HG03060 (cell line): Measurements from ENCODE around the gene UBAC1.

ENCODE experiments used
- ATAC-seq: cut with Tn5 transposase; IDR thresholded peaks from one replicate; pipeline ENCODE4 v1.9.1; 2021; ENCODE audit warnings: low read depth, moderate number of reproducible peaks; ENCODE audit not compliant: unreplicated experiment

The UBAC1 gene

DNA sequence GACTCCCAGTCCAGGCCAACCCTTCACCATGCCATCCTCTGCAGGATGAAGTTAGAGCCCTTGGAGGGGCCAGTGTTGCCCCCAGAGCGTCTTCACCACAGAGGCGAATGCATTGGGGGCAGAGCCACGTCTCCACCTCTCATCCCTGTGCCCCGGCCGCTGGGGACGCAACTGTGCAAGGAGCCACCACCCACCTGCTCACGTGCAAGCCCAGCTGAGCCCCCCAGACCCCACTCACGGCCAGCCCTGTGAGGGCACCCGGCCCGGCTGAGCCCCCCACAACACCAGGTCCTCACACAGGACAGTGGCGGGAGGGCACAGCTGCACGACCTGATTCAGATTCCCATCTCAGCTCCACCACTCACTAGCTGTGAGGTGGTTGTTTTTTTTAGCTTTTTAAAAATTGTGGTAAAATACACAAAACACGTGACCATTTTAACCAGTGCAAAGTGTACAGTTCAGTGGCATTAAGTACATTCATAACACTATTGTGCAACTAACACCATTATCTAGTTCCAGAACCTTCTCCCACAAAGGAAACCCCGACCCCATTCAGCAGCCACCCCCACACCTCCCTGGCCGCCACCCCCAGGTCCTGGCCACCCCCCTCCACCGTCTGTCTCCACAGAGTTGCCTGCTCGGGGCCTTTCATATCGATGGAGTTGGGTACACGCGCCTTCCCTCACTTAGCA, 33.5 kb upstream of the UBAC1 start:
- ATAC-seq = no peak

DNA sequence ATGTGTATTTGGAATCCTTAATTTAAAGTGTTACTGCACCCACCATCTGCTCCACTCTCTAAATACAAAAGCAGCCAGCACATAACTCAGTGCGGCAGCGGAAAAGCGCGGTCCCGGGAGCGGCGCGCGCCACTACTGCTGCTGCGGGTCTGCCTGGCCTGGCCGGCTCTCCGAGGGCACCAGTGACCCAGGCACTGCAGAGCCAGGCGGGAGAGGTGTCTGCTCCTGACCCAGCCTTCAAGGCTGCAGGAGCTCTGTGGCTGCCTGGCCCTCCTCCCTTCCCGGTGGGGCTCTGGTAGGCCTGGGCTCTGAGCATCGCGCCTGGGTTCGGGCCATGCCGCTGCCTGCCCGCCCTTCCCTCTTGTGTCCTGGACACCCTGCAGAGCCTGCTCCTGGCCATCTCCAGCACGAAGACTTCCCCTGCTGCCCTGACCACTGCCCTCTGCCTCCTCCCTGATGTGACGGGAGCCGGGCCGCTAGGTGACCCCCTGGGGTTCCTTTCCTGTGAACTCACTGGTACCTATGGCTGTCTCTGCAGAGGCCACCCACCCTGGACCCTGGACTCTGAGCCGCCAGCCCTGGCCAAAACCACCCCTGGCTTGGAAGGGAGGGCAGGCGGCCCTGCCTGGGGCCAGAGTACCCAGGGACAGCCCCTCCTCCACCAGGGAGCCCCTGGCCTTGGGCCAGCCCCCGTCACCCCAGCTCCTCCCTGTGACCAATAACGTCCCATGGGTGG, 32.8 kb upstream of the UBAC1 start:
- no peak for ATAC-seq

DNA sequence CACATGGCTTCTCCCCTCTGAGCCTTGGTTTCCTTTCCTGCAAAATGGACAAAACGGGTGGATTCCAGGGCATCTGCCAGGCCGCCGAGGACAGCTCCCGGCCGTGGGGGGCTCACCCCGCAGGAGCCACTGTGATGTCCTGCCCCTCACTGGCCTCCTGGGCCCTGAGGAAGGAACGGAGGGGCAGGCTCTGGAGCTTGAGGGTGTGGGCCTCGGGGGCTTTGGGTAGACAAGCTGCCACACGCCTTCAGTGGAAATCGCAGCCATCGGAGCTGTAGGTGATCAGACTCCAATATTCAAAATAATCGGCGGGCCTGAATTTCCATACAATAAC, 32.2 kb upstream of the UBAC1 start:
- ATAC-seq = no peak

DNA sequence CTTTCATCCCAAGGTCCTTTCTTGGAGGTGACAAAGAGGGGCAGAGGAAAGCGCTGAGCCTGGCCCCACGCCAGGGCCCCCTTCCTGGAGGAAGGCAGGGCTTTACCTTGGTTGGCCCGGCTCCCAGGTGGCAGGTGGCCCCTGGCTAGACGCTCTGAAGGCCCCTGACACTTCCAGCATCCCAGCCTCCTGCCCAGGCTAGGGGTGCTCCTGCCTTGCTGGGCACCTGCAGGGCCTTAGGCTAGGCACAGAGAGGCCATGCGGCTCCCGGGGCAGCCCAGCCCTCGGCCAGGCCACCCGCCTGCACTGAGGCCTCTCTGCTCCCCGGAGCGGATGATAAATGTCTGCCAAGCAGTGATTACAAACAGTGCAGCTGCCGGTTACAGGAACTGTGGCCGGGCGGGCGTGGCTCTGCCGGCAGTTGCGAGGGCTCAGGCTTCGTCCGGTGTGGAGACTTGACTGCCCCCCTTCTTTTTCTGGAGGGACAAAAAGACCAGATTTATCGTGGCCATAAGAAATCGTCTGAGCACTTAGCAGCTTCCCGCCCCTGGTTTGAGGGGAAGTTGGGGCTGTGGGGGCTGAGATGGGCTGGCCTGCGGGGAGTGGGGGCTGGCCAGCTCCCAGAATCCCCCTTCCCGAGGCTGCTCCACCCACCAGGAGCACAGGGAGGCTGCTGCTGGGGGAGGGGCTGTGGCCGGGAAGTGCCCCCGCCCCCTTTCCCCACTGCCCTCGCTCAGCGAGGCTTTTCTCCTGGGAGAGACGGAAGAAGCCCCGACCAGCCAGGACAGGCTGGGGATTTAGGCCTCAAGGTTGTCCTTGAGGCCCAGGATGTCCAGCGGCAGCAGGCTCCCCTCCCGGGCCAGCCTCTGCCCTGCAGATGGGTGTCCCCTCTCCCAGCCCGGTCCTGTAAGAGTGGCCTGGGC, 31.6 kb upstream of the UBAC1 start:
- no peak for ATAC-seq

DNA sequence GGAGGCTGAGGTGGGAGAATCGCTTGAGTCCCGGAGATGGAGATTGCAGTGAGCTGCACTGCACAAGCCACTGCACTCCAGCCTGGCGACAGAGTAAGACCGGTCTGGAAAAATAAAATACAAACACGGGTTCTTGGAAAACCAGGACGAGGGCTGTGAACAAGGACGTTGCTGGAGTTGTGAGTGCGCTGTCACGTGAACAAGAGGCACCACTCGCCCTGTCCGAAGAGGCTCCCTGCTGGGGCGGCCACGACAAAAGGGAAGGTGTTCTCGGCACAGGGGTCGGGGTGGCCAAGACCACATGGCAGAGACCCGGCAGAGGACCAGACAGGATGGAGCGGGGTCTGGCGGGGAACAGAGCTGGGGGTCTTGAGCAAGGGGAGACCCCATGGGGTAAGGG, 30.6 kb upstream of the UBAC1 start:
- ATAC-seq = no peak

DNA sequence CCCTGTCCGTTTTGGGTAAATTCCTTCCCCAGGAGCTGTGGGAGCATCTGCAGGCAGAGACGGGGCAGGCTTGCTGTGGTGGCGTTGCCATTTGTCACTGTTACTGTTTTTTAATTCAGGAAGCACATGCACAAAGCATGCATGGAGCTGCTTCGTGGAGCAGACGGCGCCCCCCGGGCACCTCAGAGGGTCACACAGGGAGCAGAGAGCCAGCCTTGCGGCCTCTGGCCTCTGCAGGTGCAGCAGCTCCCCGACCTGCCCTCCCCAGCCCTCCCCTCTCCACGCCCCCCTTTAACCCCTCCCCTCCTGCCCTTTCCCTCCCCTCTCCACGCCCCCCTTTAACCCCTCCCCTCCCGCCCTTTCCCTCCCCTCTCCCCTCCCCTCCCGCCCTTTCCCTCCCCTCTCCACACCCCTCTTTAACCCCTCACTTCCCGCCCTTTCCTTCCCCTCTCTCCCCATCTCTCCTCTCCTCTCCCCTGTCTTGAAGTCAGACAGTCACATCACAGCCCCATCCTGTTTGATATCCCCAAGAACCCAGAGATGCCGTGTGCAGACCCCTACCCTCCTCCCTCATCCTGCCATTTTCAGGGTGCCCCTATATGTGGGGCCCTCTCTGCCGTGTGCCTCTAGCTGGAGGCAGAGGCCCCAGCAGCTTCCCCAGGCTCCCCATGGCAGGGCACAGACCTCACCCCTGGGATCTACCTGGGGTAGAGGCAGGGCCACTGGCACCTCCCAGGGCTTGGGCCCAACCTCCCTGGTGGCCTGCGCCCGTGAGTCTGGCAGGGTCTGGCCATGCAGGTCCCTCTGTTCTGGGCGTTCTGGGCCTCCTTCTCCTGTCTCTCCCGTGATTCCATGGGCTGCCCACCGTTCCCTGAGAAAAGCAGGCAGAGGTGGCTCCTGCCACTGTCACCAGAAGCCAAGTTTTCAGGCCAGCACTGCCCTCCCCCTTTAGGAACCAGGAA, 29.6 kb upstream of the UBAC1 start:
- no peak for ATAC-seq

DNA sequence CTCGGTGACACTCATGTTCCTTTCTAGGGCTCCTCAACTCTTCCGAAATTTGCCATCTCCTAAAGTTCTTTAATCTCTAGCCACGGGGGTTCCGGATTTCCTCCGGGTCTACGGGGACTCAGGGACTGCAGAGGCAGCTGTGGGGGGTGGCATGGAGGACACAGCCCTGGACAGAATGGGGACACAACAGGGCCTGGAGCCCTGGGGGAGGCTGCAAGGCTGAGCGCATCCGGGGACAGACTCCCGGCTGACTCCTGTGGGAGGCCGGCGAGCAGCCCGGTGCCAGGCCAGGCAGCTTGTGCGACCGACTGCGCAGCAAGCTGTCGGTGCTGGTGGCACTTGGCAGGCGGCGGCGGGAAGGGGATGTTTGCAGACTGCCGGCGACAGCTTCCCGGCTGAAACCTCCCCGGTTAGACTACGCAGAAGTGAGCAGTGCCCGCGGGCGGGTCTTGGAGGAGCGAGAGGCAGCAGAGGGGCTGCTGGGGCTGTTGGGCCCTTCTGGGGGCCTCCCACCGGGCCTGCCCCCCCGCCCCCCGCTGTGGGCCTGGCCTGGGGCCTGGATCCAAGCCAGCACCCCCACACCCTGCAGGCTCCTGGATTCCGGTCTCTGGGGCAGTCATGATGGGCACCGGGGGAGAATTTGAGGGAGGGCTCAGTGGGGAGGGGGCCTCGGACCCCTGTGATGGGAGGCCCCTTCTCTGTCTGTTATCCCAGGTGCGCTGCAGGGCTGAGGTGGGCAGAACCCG, 28.7 kb upstream of the UBAC1 start:
- no peak for ATAC-seq

DNA sequence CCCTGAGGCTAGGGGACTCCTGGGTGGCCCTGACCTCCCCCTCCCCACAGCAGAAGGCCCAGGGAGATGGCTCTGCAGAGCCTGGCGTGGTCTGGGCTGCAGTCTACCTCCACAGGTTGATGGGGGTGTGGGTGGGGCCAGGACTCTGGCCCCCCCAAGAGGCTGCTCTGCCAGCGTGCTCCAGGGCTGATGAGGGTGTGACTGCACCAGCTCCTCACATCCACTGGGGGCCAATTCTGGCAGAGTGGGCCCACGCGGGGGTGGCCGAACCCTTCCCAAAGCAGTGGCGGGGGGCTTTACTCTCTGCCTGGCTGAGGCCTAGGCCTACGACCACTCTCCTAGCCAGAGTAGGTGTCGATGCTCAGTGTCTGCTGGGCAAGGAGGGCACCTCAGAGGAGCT, 28.0 kb upstream of the UBAC1 start:
- no peak for ATAC-seq

DNA sequence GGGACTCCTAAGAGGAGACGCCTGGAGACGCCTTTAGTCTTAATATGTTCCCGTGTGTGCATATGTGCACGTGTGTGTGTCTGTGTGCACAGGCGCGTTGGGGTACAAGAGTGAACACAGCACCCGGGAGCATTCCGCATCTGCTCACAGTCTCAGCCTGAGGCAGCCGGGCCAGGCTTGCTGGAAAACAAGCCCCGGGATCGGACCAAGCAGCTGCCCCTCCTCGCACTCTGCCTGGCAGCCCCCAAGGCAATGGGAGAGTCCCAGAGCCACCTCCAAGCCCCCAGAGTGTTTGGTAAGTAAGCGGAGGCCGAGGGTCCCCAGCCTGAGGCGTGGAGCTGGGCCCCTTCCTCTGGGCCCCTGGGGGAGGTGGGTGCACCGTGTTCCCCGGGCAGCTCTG, 27.3 kb upstream of the UBAC1 start:
- no peak for ATAC-seq

DNA sequence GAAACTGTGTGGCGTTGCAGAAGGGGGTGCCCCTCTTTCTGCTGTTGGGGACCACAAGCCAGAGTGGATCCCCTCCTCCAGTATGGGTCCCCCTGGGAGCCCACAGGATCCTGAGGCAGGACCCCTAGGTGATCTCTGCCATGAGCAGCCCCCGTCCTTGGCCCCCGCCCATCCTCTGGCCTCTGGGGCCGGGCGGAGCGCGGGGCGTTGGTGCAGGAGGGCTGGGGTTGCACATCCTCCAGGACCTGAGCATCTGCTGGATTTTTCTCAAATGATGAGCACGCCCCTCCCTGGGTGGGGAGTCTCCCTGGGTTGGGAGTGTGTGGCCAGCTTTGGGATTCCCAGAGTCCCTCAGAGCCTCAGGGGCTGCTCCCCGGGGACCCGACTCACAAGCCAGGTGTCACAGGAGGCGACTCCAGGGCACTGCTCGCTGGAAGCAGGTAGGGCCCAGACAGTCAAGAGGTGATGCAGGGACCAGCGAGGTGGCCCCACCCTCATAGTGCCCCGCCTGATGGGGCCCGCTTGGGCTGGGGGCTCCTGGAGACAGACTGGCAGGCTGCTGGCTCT, 26.7 kb upstream of the UBAC1 start:
- no peak for ATAC-seq

DNA sequence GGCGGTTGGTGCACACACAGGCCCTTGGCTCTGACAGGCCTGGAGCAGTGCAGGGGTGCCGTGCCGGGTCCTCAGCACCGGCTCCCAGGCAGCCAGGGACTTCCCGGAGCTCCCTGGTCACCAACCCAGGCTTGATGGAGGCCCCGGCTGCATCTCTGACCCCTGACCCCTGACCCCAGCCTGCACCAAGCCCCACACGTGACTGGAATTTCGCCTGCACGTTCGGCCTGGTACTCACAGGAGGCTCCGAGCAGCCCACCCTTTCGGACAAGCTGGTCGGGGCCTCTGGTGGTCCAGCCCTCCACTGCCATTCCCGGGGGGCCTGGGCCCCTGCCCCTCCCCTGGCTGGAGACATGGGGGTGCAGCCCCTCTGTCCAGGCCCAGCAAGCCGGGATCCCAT, 25.4 kb upstream of the UBAC1 start:
- ATAC-seq = no peak

DNA sequence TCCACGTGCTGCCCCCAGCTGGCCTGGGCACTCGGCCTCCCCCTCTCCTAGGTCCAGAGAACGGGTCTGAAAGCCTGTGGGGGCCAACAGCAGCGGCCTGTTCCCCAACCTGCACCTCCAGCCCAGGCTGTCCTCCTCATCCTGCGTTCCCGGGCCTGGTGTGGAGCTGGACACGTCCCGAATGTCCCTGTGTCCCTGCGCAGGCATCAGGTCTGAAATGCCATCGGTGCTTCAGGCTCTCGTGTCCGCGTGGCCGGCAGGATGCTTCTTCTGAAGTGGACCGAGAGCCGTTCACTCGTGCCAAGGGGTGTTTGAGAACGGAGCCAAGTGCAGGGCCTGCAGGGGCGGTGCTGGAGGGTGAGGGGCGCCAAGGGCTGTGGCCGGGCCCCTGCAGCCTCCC, 24.7 kb upstream of the UBAC1 start:
- no peak for ATAC-seq

DNA sequence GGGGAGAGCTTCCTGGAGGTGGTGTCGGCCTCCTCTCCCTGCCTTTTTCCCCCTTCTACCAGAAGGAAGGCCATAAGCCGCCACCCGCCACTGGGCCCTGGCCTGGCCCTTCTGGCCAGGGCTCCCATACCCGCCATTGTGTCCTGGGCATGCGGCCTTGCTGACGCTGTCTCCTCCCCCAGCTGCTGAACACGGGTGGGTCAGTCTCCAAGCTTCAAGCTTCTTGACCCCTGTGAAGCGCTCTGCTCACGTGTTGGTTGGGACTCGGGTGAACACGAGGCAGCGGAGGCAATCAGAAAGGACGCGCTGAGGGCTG, 24.2 kb upstream of the UBAC1 start:
- no peak for ATAC-seq

DNA sequence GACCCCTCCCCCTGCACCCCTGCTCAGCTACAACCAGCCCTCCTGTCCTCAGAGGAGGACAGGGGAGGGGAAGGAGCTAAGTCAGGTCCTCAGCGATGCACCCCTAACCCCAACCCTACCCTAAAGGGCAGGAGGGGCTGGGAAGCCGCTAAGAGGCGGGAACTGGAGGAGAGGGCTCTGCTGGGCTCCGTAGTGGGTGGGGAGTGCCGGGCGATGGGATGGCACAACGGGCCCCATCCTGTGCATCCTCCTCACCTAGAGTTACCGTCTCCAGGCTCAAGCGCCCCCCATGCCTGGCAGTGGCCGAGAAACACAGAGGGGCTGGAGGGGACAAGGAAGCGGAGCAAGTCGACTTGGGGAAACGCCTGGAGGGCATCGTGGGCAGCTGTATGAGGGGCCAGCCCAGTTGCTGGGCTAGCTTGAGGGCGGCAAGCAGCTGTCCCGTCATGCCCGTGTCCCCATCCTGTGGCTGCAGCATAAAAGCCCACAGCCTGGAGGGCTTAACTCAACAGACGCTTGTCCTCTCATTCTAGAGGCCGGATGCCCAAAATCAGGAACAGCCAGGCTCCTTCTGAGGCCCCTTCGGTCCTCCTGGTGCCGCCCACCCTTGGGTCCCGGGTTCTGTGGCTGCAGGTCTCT, 23.0 kb upstream of the UBAC1 start:
- ATAC-seq = no peak

DNA sequence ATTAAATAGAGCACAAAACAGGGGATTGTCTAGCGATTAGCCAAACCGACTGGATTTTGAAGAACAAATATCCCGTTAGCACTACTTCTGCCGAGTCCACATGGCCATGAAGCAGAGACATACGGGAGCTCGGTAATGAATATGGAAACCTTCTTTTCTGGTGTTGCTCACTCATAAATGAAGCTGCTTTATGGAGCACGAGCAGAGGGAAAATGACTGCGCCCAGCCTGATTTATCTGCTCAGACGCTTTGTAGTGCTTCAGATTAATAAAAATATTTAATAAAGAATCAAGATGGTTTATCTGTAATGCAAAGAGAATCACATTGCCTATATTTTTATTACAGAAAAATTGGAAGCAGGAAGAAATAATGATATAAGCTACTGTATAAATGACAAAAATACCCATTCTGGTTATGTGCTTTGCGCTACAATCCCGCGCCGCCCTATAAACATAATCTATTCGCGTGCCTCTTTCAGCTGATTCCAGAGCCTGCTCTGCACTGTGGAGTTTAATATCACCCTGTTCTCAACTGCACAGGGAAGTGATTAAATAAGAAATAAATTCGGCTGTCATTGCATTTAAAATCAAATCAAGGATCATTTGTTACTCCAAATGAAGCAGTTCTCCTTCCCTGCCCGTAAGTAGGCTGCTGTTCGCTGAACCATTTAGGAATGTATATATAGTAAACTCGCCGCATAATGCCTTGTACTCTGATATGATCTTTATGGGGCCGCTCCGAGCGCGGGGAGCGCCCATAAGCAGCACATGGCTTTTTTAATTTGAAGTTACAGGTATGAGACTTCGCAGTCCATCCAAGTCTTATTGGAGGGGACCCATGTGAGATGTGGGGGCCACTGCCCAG, 22.3 kb upstream of the UBAC1 start:
- no peak for ATAC-seq

DNA sequence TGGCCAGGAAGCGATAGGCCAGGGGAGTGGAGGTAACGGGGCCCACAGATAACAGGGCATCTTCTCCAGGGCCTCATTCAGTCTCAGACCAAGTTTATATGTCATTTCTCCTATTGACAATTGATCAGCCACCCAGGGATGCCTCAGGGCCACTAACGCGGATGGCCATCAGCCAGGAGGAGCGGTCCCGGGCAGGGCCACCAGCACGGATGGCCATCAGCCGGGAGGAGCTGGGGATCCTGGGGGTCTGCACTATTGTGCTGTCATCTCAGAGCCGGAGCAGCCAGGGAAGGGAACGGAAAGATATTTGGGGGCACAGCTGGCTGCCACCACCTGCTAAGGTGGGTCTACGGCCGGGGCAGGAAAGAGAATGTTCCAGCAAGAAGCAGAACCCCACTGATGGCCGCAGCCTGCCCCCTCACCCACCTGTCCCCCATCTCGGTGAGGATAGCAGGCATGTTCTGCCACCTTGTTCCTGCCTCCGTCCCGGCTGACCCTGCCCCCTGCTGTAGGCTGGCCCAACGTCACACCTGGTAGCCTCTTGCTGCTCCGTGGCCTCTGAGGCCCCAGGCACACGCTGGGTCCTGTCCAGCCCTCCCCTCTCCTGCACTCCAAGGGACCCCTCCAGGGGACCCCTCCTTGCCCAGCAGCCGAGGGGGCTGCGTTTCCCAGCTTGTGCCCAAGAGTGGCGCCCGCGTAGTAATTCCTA, 21.5 kb upstream of the UBAC1 start:
- no peak for ATAC-seq

DNA sequence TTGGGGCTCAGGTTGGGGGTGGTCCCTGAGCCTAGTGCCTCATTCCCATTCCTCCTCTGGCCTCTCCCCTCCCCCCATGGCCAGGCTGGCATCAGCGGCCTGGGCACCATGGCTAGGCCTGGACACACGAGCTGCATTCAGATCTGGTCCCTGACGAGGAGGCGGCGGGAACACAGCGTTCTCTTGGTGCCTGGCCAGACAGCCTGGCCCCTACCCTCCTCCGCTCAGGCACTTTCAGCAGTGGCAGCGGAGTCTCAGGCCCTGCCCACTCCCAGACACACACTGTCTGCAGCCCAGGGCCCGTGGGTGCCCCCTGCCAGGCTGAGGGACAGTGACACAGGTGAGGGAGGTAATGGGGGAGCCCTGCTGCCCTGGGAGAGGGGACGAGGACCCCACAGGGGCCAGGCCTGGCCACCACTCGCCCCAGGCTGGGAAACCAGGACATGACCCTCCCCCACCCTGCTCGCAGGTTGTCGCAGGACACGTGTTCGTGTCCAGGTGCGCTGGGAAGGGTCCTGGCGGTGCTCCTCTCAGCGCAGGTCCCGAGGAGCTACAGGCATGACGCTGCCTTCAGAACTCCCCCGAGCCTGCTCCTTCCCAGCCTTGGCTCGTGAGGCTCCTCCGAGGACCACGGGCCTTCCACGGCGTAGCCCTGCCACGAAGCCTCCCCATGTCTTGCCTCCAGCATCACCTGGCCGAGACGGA, 19.9 kb upstream of the UBAC1 start:
- ATAC-seq = no peak
